ENCODE measurements around the gene EIF1AY. TPM values are rescaled to one million over a fixed set of nuclear protein-coding genes. Genes with fewer than 3 reads are reported as not detected.
"Not testable (repeated sequence)": the region's sequence is repeated elsewhere in the genome, so short reads cannot be mapped to it uniquely, and the experiment has no call there.

EIF1AY gene
- total RNA-seq = 0.32 TPM

- DNase-seq (ENCODE audit: low spot score) = no peak
Measured at GRCh38 chrY:20575531-20576121, at the start of gene EIF1AY. Gene EIF1AY, plus strand, starts transcription at chrY:20575776. Its CDS starts 96 bp downstream, at chrY:20575872.

DNA sequence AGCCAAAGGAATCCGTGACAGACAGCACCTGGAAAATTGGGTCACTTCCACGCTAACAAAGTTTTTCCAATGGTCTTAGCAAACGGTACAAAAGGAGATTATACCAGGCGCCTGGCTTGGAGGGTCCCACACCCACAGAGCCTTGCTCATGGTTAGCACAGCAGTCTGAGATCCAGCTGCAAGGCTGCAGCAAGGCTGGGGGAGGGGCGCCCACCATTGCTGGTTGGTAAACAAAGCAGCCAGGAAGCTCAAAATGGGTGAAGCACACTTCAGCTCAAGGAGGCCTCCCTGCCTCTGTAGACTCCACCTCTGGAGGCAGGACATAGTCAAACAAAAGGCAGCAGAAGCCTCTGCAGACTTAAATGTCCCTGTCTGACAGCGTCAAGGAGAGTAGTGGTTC lies 47.1 kb upstream of the EIF1AY start:
- no peak for DNase-seq (ENCODE audit: low spot score)

- no peak for DNase-seq (ENCODE audit: low spot score)
Measured at GRCh38 chrY:20538186-20538585, 37.4 kb upstream of the EIF1AY start.

- DNase-seq (ENCODE audit: low spot score) = no peak
Measured at GRCh38 chrY:20538933-20539332, 36.6 kb upstream of the EIF1AY start.

DNA sequence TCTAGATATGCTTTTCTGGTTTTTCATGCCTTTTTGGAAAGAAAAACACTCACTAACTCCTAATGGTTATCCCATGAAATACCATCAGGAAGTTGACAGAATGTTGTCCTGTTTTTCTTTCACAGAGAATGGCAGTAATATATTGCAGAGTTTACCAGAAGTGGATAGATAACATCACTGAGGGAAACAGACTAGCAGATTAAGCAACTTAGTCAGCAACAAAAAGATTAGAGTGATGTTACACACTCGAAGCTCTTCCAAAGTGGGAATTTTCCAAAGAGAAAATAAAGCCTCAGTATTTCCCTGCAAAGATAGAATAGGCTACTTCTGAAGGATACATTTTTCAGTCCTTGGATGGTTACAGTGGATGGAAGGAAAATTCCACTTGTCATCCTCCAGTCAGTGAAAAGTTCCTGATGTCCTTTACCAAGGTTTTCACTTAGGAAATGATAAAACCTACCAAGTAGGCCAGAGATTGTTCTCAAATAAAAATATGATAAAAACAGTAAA lies 31.1 kb upstream of the EIF1AY start:
- no peak for DNase-seq (ENCODE audit: low spot score)

- DNase-seq (ENCODE audit: low spot score) = no peak
Measured at GRCh38 chrY:20546071-20546470, 29.5 kb upstream of the EIF1AY start.

DNA sequence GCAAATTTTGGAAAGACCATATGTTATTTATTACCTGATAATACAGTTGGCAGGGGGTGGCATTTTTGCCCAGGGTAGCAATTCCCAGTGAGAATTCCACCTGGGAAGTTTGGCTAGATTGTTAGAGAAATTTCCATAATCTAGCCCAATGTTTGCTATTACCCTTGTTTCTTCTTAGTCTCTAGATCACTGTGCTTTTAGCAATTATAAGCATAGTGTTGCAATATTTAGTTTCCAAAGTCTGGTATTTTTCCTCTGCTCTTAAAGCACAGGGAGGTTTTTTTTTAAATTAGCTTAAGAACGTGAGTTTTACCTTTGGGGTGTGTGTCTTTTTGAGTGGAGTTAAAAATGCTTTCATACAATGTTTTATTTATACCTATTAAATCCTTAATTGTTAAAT lies 26.3 kb upstream of the EIF1AY start:
- DNase-seq (ENCODE audit: low spot score) = no peak

DNA sequence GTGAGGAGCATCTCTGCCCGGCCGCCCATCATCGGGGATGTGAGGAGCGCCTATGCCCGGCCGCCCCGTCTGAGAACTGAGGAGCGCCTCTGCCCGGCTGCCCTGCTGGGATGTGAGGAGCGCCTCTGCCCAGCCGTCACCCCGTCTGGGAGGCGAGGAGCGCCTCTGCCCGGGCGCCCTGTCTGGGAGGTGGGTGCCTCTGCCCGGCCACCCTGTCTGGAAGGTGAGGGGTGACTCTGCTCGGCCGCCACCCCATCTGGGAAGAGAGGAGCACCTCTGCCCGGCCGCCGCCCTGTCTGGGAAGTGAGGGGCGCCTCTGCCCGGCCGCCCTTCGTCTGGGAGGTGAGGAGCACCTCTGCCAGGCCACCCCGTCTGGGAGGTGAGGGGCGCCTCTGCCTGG lies 23.7 kb upstream of the EIF1AY start:
- no peak for DNase-seq (ENCODE audit: low spot score)

DNA sequence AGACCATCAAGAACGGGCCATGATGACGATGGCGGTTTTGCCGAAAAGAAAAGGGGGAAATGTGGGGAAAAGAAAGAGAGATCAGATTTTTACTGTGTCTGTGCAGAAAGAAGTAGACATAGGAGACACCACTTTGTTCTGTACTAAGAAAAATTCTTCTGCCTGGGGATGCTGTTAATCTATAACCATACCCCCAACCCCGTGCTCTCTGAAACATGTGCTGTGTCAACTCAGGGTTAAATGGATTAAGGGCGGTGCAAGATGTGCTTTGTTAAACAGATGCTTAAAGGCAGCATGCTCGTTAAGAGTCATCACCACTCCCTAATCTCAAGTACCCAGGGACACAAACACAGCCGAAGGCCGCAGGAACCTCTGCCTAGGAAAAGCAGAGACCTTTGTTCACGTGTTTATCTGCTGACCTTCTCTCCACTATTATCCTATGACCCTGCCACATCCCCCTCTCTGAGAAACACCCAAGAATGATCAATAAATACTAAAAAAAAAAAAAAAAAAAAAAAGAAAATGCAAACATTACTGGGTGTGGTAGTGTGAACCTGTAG lies 22.7 kb upstream of the EIF1AY start:
- not testable (repeated sequence) for DNase-seq (ENCODE audit: low spot score)

GRCh38 chrY:20555820-20556219 lies 19.8 kb upstream of the EIF1AY start:
- no peak for DNase-seq (ENCODE audit: low spot score)

GRCh38 chrY:20558677-20559076 lies 16.9 kb upstream of the EIF1AY start:
- DNase-seq (ENCODE audit: low spot score) = no peak

DNA sequence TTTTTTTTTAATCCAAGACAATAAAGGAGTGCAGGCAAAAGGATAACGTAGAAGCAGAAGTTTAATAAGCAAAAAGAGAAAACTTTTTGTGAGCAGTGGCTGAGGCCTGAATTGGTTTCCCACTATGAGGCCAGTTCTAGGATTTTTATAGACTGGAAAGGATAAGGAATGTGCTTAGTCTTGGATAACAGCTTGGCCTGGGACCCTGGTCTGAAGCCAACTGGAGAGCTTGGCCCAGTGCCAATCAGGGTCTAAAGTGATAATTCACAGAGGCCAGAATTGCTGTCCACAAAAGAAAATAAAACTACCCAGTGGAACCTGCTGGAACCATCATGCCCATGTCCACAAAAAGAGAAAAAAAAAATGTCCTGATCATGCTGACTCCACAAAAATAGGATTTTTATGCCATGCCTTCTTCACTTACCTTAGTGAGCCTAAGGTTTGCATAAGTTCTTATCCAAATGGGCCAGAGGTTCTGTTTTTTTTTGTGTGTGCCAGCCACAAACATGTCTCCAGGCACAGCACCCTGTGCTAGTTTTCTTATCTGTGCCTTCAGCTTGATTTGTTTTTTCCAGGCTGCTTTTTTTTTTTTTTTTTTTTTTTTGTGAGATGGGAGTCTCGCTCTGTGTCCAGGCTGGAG lies 15.6 kb upstream of the EIF1AY start:
- no peak for DNase-seq (ENCODE audit: low spot score)

DNA sequence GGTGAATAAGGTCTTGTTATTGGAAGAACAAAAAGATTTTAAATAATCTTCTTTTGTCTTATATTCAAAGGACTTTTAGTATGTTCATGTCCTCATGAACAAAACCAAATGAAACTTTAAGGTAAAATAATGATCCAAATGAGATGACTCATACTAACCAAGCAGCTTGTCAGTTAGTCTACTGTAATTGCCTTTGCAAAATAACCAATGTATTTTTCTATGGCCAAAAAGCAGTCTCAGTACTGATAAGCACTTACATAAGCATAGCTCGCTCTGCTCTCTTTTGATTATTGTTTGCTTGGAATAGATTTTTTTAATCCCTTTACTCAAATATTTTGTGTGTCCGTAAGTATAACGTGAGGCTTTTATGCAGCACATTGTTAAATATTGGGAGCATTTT lies 4.3 kb upstream of the EIF1AY start:
- DNase-seq (ENCODE audit: low spot score) = no peak

- DNase-seq (ENCODE audit: low spot score) = no peak
Measured at GRCh38 chrY:20576506-20576905, 930 bp downstream of the EIF1AY start.

DNA sequence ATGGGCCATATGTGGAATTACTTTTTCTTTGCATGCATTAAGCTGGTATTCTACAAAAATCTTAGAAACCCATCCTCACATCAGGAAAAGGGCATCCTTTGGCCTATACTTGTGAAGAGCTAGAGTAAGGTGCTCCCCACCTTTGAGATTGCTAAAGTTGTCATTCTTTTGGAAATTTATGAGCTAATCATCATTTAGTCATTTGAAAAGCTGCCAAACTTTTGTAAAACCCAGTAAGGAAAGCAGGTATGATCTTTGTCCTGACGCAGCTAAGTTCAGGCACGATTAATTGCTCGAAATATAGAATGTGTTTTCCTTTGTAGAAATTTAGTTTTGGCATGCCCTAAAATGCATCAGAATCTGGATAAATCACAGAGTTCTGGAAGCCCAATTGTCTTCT lies 2.6 kb downstream of the EIF1AY start:
- DNase-seq (ENCODE audit: low spot score) = no peak

DNA sequence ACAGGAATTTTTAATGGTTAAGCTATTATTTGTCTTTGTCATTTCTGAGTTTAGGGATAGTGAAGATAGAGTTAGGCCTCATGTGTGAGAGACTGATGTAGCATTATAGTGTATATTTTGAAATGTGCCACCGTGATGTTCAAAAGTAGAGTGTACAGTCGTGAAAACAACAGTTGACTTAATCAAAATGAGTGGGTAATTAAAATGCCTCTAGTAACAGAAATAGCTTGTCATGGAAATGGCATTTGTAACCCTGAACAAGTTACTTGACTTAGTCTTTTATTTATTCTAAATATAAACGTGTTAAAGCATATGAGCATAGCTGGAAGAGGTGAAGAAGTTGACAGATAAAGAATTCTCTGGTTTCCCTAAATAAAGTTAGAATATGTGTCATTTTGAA lies 6.1 kb downstream of the EIF1AY start:
- DNase-seq (ENCODE audit: low spot score) = no peak

DNA sequence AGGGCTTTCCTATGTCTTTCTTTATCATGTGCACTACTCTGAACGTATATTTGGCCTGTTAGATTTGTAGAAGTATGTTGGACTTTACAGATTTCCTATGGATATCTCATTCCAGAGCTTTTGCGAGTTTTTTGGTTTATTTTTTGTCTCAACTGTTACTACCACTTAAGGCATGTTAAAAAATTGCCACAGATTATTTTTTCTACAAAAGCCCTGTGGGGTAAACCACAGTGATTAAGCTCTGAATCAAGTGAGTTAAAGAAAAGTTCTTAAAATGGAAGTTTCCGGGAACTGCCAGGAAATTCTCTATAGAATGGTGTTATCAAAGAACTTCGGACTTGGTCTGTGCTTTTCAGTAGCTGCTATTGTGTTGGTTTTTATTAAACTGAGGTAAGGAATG lies 10.6 kb downstream of the EIF1AY start:
- no peak for DNase-seq (ENCODE audit: low spot score)

Other genes with a start within 250 kb of the EIF1AY start
- gene RPS4Y2, start 180.3 kb downstream of the EIF1AY start, total RNA-seq = not detected